HL-60/S4 (cell line): ENCODE measurements around the gene CATSPER3.

Experiments
- in situ Hi-C: fragments of 300-500 bp; cut with MboI; formaldehyde crosslinking; loops from 2 replicates; pipeline ENCODE4 v1.14.3; 2022; ENCODE audit warnings: low sequenced_read_pairs

CATSPER3 gene

GRCh38 chr5:135027697-135028615, 60.2 kb downstream of the CATSPER3 start:
- in situ Hi-C loops: no loop called here

GRCh38 chr5:135028791-135029476, 61.2 kb downstream of the CATSPER3 start:
- in situ Hi-C loops: no loop called here

- in situ Hi-C loops: no loop called here
Observed at GRCh38 chr5:135029477-135030122, 61.9 kb downstream of the CATSPER3 start.

- in situ Hi-C loops: no loop called here
Observed at GRCh38 chr5:135030123-135030955, 62.6 kb downstream of the CATSPER3 start.

- in situ Hi-C loops: no loop called here
Observed at GRCh38 chr5:135030956-135031812, 63.5 kb downstream of the CATSPER3 start.

- in situ Hi-C loops: no loop called here
Observed at GRCh38 chr5:135031813-135032694, 64.3 kb downstream of the CATSPER3 start.

- in situ Hi-C loops: no loop called here
Observed at GRCh38 chr5:135032695-135032998, 64.9 kb downstream of the CATSPER3 start.

- in situ Hi-C loops: no loop called here
Observed at GRCh38 chr5:135032999-135033861, 65.5 kb downstream of the CATSPER3 start.

- in situ Hi-C loops: no loop called here
Observed at GRCh38 chr5:135033901-135034235, 66.2 kb downstream of the CATSPER3 start, which contains the start of gene PITX1. TSS of gene PITX1 (minus strand) at chr5:135034228. CDS start at chr5:135033881, 347 bp downstream.

GRCh38 chr5:135034236-135034962, 66.7 kb downstream of the CATSPER3 start:
- in situ Hi-C loops: no loop called here

- in situ Hi-C loops: no loop called here
Observed at GRCh38 chr5:135034963-135035677, 67.4 kb downstream of the CATSPER3 start.

GRCh38 chr5:135035678-135036030, 67.9 kb downstream of the CATSPER3 start:
- in situ Hi-C loops: no loop called here

- in situ Hi-C loops: no loop called here
Observed at GRCh38 chr5:135036405-135036804, 68.7 kb downstream of the CATSPER3 start.

GRCh38 chr5:135037519-135038204, 70.0 kb downstream of the CATSPER3 start:
- in situ Hi-C loops: no loop called here

GRCh38 chr5:135038205-135038812, 70.6 kb downstream of the CATSPER3 start:
- in situ Hi-C loops: no loop called here

- in situ Hi-C loops: no loop called here
Observed at GRCh38 chr5:135038813-135039270, 71.1 kb downstream of the CATSPER3 start.
